HG03520 (cell line): Measurements from ENCODE around the gene CAPN13.

Experiments
- ATAC-seq: cut with Tn5 transposase; IDR thresholded peaks from one replicate; pipeline ENCODE4 v1.9.1; 2021; ENCODE audit warnings: mild to moderate bottlenecking, moderate library complexity; ENCODE audit not compliant: unreplicated experiment

The CAPN13 gene

GRCh38 chr2:30807249-30807648 lies at the start of gene CAPN13:
CAPN13 (minus strand) TSS chr2:30807446; CDS start chr2:30787325, 20,121 bp downstream.
- ATAC-seq, result no peak

DNA sequence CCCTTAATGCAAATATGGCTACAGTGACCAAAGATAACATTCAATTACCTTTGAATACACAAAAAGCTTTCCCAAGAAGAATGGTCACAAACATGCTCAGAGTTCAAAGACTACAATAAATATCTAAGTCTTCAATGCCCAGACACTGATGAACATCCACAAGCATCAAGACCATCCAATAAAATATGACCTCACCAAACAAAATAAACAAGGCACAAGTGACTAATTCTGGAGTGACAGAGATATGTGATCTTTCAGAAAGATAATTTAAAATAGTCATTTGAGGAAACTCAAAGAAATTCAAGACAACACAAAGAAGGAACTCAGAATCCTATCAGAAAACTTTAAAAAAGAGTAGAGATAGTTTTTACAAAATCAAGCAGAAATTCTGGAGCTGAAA lies 40.6 kb upstream of the CAPN13 start:
- ATAC-seq, result no peak

DNA sequence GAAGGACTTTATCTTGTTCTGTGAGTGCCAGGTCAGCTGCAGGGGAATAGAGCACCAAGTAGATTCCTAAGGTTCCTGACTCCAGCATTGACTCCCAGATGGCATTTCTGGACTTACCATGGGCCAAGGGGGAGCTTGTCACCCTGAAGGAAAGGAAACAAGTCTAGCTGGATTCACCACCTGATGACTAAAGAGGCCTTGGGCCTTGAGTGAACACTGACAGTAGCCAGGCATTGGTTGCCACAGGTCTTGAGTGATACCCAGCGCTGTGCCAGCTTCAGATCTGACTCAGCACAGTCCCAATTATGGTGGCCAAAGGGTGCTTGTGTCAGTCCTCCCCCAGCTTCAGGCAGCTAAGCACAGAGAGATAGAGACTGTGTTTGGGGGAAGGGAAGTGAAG lies 40.1 kb upstream of the CAPN13 start:
- no peak for ATAC-seq

GRCh38 chr2:30828586-30828985 lies 21.3 kb upstream of the CAPN13 start:
- no peak for ATAC-seq

- no peak for ATAC-seq
Observed at GRCh38 chr2:30826916-30827315, 19.7 kb upstream of the CAPN13 start.

- no peak for ATAC-seq
Observed at GRCh38 chr2:30826481-30826880, 19.2 kb upstream of the CAPN13 start.

DNA sequence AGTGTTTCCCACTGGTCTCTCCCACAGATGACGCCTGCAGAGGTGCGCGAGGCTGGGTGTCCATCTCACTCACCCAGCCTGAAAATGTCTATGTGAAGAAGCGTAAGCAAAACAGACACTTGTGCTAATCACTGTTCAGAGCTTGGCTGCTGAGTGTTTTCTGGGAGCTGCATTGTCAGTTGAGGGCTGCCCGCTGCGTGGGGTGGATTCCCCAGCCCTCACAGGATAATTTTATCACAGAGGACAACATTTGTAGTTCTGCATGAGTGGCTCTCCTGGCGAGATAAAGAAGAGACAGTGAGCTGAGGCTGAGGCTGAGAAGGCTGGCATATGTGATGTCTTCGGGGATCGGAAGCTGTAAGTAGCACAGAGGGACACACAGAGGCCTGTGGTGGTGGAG lies 16.2 kb upstream of the CAPN13 start:
- ATAC-seq, result no peak

DNA sequence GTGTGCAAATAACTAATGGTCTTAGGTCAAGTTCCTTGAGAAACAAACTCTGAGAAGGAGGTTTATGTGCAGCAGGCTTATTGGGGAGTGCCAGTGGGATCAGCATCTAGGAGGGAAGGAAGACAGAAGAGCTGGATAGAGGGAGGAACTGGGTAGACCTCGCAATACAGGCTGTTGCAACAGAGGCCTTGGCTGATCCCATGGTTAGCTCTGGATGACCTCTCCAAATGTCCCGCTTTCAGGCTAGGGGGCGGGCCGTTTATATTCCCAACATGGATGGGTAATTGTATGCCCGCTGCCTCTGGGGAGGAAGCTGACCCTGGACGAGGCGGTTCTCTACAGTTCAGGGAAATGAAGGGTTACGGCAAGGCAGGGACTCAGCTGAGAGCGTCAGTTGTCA lies 14.7 kb upstream of the CAPN13 start:
- ATAC-seq, result no peak

- no peak for ATAC-seq
Observed at GRCh38 chr2:30820381-30821055, 13.3 kb upstream of the CAPN13 start.

GRCh38 chr2:30809938-30810337 lies 2.7 kb upstream of the CAPN13 start:
- no peak for ATAC-seq

GRCh38 chr2:30808695-30809094 lies 1.4 kb upstream of the CAPN13 start:
- ATAC-seq, result no peak

- no peak for ATAC-seq
Observed at GRCh38 chr2:30803281-30803680, 4.0 kb downstream of the CAPN13 start.

- ATAC-seq, result no peak
Observed at GRCh38 chr2:30802611-30803010, 4.6 kb downstream of the CAPN13 start.

- no peak for ATAC-seq
Observed at GRCh38 chr2:30801821-30802455, 5.3 kb downstream of the CAPN13 start.

- ATAC-seq, result no peak
Observed at GRCh38 chr2:30800159-30800558, 7.1 kb downstream of the CAPN13 start.

GRCh38 chr2:30799366-30799765 lies 7.9 kb downstream of the CAPN13 start:
- no peak for ATAC-seq

DNA sequence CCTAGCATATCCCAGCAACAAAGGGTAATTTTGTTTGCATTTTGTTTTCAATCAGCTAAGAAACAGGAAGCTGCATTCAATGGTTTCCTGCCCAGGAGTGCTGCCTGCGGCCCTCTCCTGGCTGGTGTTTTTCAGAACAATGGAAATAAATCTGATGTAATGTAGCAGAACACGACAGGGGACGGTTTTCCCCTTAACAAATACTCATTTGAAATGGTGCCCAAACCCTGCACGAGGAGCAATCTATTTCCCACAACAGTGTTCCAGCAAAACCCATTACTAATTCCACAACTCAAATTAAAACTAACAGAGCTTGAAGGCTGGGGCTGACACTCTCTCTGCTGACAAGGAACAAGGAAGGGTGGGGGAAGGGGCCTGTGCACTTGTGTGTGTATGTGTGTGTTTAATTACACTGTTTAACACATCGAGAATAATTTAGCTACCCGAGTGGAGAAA lies 8.7 kb downstream of the CAPN13 start:
- no peak for ATAC-seq

GRCh38 chr2:30797381-30798015 lies 9.7 kb downstream of the CAPN13 start:
- ATAC-seq, result no peak

- ATAC-seq, result no peak
Observed at GRCh38 chr2:30796699-30797098, 10.5 kb downstream of the CAPN13 start.

DNA sequence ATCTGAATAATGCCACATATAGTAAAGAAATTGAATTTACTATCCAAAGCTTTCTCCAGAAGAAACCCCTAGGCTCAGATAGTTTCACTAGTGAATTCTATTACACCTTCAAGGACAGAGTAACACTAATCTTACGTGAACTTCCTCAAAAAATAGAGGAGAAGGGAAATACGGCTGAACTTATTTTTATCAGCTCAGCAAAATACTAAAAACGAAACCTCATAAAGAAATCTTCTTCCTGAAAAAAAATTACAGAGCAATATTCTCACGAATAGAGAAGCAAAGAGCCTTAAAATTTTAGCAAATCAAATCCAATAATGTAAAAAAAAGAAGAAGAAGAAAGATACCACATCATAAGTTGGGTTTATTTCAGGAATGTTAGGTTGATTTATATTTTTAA lies 14.7 kb downstream of the CAPN13 start:
- no peak for ATAC-seq

DNA sequence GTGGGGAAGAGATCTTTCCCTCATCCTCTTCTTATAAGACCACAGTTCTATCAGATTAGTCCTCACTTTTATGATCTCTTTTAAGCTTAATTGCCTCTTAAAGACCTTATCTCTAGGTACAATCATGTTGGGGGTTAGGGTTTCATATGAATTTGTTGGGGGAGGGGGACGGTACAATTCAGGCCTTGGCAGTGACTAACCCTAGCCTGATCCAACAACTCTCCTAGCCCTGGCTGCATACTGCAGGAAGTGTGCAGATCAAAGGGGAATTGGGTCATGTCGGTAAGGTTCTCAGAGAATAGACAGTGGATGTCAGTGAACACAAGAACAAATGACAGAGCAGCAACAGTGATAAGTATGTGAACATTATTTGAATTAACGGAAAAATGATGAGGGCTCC lies 16.4 kb downstream of the CAPN13 start:
- no peak for ATAC-seq

DNA sequence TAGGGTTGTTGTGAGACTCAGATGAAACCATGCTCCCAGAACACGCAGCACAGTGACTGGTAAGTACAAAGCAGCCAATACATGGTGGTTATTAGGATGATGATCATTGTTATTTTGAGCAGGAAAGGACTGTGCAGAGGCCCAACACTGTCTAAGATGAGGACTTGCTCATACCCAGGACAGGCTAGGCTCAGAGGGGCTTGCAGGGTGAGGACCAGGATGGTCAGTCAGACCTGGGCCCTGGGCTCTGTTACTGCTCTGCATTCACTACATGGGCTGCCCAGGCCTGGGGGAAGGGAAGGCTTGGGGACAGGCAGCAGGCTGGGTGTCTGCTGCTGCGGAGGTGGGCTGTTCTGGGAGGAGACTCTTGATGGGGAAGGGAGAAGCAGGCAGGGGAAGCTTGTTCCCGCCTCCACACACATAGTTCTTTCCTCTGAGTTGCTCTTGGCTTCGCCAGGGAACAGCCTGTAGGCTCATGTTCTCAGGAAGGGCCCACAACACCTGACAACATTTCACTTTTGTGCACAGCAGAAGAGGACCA lies 17.5 kb downstream of the CAPN13 start:
- no peak for ATAC-seq
